Activated effector memory CD4-positive, alpha-beta T cell treated with anti-CD3 and anti-CD28 coated beads, Interleukin-2, amount 50 U/mL, for 16 hours (primary cell): ENCODE results near the gene SBF1.

ENCODE experiments used
- DNase-seq: peaks from one replicate; pipeline ENCODE4 v3.0.0-alpha.2; 2020

Gene SBF1

DNA sequence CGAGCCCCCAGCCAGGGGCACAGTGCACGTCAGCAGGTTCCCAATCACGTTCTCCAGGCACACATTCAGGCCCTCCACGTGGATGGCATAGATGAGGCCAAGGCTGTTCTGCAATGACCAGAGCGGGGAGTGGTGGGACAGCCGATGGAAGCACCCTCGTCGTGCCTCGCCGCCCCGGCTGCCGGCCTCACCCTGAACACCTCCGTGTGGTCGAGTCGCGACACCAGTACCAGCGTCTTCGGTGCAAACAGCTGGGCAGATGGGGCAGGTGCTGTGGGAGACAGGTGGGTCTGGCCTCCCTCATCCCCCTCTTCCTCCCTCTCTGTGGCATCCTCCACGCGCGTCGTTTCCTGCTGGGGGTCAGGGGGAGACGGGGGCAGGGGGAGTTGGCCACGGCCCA is 7.5 kb downstream of the SBF1 start:
- DNase-seq, result no peak

DNA sequence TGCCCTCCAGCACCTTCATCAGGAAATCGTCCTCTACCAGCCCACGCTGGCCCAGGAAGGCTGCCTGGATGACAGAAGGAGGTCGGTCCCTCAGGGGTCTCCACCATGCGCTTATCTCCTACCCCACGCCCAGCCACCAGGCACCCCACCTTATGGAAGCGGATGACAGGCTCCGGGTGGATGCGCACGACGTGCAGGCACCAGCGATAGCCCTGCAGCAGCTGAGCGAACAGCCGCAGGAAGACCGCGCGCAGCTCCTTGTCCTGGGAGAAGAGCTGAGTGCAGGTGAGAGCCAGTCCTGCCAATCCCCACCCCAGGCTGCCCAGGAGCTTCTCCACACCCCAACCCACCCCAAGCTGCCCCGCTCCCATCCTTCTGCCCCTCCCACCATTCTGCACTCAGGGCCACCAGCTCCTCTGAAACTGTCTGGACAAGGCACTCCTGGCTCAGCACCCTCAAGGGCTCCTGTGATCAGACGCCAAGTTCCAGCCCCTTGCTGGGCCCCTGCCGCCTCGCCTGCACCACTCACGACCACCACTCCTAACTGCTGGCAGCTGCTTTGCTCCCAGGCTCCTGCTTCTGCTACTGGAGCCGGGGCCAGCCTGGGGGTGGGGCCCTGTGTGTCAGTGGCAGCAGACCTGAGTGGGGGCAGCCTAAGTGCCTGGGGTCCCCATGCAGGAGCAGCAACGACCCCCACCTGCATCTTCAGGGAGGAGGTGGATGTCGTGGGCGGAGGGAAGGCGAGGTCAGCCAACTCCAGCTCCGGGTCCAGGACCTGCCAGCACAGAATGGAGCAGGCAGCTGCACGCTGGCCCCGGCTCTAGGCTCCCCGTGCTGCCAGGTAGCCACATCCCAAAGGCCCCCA is 9.5 kb downstream of the SBF1 start:
- DNase-seq, result no peak

GRCh38 chr22:50464451-50464850 is 10.4 kb downstream of the SBF1 start:
- DNase-seq, result no peak

GRCh38 chr22:50463188-50463900 is 11.5 kb downstream of the SBF1 start:
- no peak for DNase-seq

- DNase-seq, result no peak
These were observed 12.8 kb downstream of the SBF1 start for GRCh38 chr22:50461979-50462540.

DNA sequence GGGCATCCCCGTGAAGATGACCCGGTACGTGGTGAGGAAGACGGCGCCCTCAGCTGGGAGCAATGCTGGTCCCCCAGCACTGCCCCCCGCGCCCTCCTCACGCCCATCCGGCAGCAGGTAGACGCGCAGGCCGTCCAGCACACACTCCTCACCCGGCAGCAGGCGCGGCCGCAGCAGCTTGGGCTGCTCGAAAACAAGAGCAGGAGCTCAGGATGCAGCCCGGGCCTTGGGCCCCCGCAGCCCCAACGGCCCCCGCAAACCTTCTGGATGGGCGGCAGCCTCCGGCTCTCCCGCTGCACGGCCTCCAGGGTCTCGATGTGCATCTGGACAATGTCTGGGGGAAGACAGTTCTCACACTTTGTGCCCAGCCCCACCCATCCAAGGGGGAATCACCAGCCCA is 13.3 kb downstream of the SBF1 start:
- DNase-seq, result no peak

DNA sequence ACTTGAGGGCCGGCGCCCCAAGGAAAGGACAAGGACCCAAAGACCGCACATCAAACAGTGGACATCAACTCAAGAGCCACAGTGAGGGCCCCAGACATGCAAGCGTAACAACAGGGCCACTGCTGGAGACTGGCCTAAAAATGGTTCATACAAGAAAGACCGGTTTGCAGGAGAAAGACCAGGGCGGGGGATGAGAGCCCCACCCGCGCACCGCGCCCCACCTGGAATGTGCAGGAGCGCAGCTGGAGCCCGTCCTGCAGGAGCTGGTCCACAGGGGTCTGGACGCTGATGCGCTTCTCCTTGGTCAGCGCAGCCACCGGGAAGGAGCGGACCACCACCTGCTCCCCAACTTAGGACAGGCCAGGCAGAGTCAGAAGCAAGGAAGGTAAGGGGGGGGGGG is 13.9 kb downstream of the SBF1 start:
- DNase-seq, result no peak

- DNase-seq, result no peak
These were observed 15.2 kb downstream of the SBF1 start for GRCh38 chr22:50459496-50460140.

DNA sequence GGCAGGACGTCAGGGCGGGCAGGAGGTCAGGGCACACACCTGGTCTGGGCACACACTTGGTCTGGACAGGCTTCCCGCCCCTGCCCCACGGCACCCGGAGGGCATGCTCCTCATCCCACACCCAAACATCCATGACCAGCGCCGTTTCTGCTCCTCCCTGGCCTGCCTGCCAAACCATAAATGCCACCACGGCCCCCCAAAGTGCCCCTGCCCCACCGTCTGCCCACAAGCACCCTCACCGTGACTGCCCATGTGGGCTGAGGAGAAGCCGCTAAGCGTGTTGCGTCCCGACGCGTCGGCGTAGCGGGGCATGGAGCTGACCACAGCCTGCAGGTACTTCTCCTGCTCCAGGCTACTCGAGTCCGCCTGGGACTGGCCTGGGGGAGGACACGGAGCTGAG is 15.8 kb downstream of the SBF1 start:
- no peak for DNase-seq

- no peak for DNase-seq
These were observed 18.2 kb downstream of the SBF1 start for GRCh38 chr22:50456466-50457234.

GRCh38 chr22:50456026-50456425 is 18.8 kb downstream of the SBF1 start:
- DNase-seq, result no peak

DNA sequence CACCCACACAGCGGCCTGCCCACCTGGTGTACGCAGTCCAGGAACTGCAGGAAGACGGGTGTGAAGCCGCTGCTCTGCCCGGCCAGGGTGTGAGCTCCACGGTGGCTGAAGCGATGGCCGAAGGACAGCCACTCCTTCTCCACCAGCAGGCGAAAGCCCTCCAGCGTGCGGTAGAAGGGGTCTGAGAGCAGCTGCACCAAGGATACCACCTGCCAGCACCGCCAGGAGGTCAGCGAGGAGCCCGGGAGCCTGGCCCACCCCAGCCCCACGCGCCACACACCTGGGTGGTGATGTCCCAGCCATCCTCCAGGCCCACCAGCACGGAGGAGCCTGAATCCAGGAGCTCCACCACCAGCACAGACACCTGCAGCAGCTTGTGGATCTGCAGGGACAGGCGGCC is 19.6 kb downstream of the SBF1 start:
- no peak for DNase-seq

DNA sequence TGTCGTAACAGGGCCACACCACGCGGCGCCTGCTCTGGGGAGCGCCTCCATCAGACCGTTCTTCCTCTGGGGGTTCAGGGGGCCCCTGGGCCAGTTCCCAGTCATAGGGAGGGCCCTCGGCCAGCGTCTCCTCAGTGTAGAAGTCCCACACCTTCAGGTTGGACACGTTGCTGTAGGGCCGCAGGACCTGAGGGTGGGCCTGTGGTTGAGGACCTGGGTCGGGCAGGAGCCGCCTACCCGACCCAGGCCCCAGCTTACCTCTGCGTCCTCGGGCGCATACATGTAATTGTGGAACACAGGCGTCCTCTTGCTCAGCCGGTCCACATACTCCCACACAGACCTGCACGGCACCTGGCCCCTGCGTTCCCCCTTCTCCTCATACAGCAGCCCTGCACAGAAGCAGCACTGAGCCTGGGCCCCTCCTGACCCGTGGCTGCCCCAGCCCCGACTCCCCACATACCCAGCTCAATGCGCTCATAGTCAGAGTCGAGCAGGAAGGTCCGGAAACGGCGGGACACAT is 20.2 kb downstream of the SBF1 start:
- no peak for DNase-seq

DNA sequence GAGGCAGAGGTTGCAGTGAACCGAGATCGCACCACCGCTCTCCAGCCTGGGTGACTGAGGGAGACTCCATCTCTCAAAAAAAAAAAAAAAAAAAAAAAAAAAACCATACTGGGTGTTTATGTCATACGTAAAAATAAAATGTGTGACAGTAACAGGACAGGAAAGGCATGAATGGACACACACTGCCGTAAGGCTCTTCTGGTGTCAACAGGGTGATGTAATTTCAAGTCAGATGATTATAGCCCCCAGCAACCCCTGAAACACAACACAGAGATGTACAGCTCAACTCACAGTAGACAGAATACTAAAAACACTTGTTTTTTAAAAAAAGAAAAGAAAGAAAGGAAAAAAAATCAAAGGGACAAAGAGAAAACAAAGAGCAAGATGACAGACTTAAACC is 22.2 kb downstream of the SBF1 start:
- DNase-seq, result no peak

GRCh38 chr22:50447576-50448551 is 27.0 kb downstream of the SBF1 start:
- DNase-seq, result no peak

GRCh38 chr22:50446708-50447575 is 27.9 kb downstream of the SBF1 start:
- no peak for DNase-seq

GRCh38 chr22:50445880-50446707 is 28.7 kb downstream of the SBF1 start:
- no peak for DNase-seq

DNA sequence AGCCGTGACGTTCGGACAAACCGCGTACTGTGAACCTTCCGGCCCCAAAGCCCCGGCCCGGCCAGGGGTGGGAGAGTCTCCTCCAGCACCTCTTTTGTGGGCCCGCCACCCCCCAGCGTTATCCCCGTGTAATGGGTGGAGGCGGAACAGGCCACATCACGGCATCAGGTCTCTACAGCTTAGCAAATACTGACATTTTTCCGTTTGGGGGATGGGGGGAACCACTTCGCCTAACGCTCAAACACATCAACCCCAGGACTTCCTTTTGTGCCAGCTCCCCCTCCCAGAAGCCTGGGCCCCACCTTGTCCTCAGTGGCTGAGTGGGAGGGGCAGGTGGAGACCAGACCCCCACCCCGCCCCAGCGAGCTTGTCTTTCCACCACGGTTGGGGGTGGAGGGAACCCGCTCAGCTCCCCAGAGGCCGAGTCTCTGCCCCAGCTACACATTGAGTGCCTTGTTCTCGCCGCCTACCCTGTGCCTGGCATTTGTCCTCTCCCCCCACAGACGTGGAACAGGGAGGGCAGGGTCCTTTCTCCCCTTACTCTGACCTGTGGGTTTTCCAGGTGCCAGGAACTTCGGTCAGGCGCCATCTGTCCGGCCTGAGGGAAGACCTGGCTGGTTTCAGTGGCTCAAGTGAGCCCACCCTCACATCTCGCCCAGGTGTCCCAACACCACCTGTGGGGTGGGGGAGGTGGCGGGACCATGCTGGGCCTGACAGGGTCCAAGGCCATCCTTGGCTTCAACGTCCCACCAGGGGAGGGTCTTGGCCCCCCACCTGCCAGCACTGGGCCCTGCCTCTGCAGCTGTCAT is 29.6 kb downstream of the SBF1 start:
- DNase-seq, result no peak
